Activated T-helper 2 cell treated with anti-CD3 and anti-CD28 coated beads, Interferon-gamma antibody, Interleukin-2, Interleukin-4, amounts not matched to agents 10 μg/mL and 5 μg/mL and 100 μg/mL, durations not matched to agents 14 hours and 24 hours and 36 hours (primary cell): ENCODE measurements around the gene RBM39. TPM values are rescaled to one million over a fixed set of nuclear protein-coding genes. Genes with fewer than 3 reads are reported as not detected.
"Not testable (repeated sequence)": the region's sequence is repeated elsewhere in the genome, so short reads cannot be mapped to it uniquely, and the experiment has no call there.

Experiments used
- DNase-seq: peaks from one replicate; pipeline ENCODE4 v3.0.0; 2021; ENCODE audit warnings: low spot score
- H3K27ac Mint-ChIP-seq: one replicate; pipeline ENCODE4 v1.8.0; 2021; ENCODE audit warnings: mixed read lengths
- H3K27me3 Mint-ChIP-seq: one replicate; pipeline ENCODE4 v1.8.0; 2021; ENCODE audit warnings: low read depth, mixed read lengths
- H3K36me3 Mint-ChIP-seq: one replicate; pipeline ENCODE4 v1.8.0; 2021; ENCODE audit warnings: low read depth, mixed read lengths
- H3K4me1 Mint-ChIP-seq: one replicate; pipeline ENCODE4 v1.8.0; 2021; ENCODE audit warnings: low read depth, mixed read lengths
- H3K4me3 Mint-ChIP-seq: one replicate; pipeline ENCODE4 v1.8.0; 2021; ENCODE audit warnings: low read depth, mild to moderate bottlenecking, moderate library complexity, mixed read lengths
- H3K9me3 Mint-ChIP-seq: one replicate; pipeline ENCODE4 v1.8.0; 2021; ENCODE audit warnings: mixed read lengths
- intact Hi-C: fragments of 100-400 bp; cut with micrococcal nuclease; formaldehyde crosslinking; loops from one replicate; pipeline ENCODE4 v1.15.1; 2023
- total RNA-seq: library from RNA; stranded (reverse); gene quantifications from 2 replicates; pipeline ENCODE4 v1.2.3, GENCODE V29; 2022

The RBM39 gene
- total RNA-seq, 1 donor from 2014 or later = 358 TPM

DNA sequence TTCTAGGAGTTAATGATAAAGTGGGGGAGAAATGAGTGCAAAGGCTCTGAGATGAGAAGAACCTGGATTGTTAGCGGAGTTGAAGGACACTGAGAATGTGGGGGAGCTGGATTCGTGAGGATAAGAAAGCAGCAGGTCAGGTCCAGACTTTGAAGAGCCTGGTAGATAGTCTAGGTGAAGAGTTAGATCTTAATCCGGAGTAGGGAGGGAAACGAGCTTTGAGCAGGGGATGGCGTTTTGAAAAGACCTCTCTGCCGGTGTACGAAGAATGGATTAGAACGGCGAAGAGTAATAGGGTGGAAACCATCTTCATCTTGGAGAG is 29.3 kb upstream of the RBM39 start:
- H3K9me3 Mint-ChIP-seq = peaks cover 7% of the 10 kb centered on the region
- H3K27ac Mint-ChIP-seq = peak overlapping the region; percentile 86
- peak overlapping the region; percentile 68 for H3K4me3 Mint-ChIP-seq
- no peaks in the 10 kb centered on the region for H3K27me3 Mint-ChIP-seq
- H3K36me3 Mint-ChIP-seq = peaks cover 25% of the 10 kb centered on the region
- peaks cover 41% of the 10 kb centered on the region for H3K4me1 Mint-ChIP-seq
- DNase-seq = no peak
- intact Hi-C loops = loop anchor here (1.0 to 10.0 kb wide), 4 partner anchors 29 to 1777 kb away; partner anchors contain the start of genes RALY, RBM39, SCAND1 and SPAG4

DNA sequence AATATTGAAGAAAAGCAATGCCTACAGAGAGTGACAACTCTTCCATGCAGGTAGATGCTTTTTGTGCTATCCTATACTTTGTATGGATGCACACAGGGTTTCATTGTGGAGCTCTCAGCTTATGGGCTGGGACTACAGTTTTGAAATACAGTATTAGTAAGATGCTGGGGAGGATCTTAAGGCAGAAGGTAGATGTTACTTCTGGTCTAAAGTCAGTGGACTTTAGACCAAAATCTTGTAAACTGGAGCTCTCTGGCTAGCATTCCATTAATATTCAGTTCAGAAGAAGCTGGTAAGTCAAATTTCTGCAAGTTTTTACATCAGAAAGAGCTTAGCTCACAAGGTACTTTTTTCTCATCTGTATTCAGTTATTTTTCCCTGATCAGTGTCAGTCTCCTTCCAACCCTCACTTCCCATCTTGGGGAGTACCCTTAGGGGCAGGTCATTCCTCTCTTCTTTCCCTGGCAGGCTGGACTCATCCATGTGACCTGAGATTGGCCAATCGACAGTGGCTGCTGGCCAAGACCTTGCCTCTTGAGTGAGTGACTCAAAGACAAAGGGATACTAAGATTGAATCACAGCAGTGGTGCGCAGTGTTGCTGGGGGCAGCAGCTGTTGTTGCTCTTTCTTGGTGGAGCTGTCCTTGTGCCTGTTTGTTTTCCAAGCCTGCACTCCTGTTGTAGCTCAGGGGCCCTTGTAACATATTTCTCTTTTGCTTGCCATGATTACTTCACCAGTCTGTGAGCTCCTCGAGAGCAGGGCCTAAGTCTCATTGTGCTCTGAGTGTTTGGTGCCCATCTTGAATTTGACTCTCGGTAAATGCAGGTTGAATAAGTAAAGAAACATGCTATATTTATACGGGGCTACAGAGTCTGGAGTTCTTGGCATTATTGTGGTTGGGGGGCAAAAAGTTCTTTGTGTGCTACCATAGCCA is 26.9 kb upstream of the RBM39 start:
- intact Hi-C loops = no loop called here
- peaks cover 14% of the 10 kb centered on the region for H3K36me3 Mint-ChIP-seq

DNA sequence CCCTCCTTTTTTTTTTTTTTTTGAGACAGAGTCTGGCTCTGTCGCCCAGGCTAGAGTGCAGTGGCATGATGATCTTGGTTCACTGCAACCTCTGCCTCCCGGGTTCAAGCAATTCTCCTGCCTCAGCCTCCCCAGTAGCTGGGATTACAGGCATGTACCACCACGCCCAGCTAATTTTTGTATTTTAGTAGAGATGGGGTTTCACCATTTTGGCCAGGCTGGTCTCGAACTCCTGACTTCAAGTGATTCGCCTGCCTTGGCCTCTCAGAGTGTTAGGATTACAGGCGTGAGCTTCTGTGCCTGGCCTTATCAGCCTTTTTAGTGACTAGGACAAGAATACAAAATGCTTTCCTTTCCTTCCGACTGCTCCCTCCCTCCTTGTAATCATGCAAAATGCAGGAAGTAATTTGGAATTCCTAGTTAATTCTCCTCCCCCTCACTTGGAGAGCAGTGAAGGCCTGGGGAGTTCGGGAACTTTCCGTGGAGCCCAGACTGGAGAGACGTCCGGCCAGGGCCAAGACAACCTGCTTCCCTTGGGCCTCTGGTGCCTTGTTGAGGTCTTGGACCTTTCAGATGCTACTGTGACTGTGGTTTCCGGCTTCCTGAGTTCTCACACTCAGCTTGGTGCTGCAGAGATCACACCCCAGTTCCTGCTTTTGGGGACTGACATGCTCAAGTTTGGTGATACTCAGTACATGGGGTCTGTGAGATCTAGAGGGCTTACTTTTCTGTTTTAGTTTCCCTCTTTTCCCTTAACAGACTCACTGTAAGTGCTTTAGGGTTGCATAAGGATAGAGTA is 25.8 kb upstream of the RBM39 start:
- Mint-ChIP-seq H3K27ac (peak overlapping the region; percentile 99), H3K27me3 (no peaks in the 10 kb centered on the region), H3K36me3 (peaks cover 4% of the 10 kb centered on the region), H3K4me3 (peak overlapping the region; percentile 79), H3K9me3 (peaks cover 7% of the 10 kb centered on the region), H3K4me1 (peaks cover 25% of the 10 kb centered on the region)
- intact Hi-C loops = no loop called here
- DNase-seq = peak; percentile 67

More for the DNA sequence above, 26.9 kb upstream of the RBM39 start:
- H3K27ac Mint-ChIP-seq = peak overlapping the region; percentile 99
- peaks cover 7% of the 10 kb centered on the region for H3K9me3 Mint-ChIP-seq
- no peaks in the 10 kb centered on the region for H3K27me3 Mint-ChIP-seq
- peaks cover 35% of the 10 kb centered on the region for H3K4me1 Mint-ChIP-seq
- H3K4me3 Mint-ChIP-seq = peak overlapping the region; percentile 9
- peak; percentile 21 for DNase-seq

DNA sequence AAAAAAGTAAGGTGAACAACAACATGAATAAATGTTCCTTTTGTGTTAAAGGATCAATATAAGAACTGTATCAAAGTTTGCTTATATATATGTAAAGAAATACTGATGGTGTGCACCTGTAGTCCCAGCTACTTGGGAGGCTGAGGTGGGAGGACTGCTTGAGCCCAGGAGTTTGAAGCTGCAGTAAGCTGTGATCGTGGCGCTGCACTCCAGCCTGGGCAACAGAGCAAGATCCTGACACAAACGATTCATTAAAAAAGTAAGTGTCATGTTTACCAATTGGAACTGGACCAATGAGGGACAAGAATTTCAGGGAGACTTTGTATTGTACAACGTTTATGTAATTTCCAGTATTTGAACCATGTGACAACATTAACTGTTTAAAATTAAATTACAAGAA is 24.8 kb upstream of the RBM39 start:
- H3K27ac Mint-ChIP-seq = peak overlapping the region; percentile 68
- no peak for DNase-seq
- H3K36me3 Mint-ChIP-seq = peaks cover 4% of the 10 kb centered on the region
- intact Hi-C loops = no loop called here
- H3K4me3 Mint-ChIP-seq = no peak overlapping the region
- H3K27me3 Mint-ChIP-seq = no peaks in the 10 kb centered on the region
- peaks cover 7% of the 10 kb centered on the region for H3K9me3 Mint-ChIP-seq
- H3K4me1 Mint-ChIP-seq = peaks cover 25% of the 10 kb centered on the region

DNA sequence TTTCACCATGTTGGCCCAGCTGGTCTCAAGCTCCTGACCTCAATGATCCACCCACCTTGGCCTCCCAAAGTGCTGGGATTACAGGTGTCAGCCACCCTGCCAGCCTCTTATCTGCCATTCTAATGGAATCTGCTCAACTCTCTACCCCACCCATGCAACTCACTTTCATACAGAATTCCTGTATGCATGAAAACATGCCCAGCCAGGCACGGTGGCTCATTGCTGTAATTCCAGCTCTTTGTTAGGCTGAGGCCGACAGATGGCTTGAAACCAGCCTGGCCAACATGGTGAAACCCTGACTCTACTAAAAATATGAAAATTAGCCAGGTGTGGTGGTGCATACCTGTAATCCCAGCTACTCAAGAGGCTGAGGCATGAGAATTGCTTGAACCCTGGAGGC is 22.9 kb upstream of the RBM39 start:
- DNase-seq, H3K27me3 Mint-ChIP-seq, intact Hi-C loops, H3K27ac Mint-ChIP-seq, H3K4me3 Mint-ChIP-seq, H3K36me3 Mint-ChIP-seq, H3K9me3 Mint-ChIP-seq: not testable (repeated sequence)
- peaks cover 18% of the 10 kb centered on the region for H3K4me1 Mint-ChIP-seq

DNA sequence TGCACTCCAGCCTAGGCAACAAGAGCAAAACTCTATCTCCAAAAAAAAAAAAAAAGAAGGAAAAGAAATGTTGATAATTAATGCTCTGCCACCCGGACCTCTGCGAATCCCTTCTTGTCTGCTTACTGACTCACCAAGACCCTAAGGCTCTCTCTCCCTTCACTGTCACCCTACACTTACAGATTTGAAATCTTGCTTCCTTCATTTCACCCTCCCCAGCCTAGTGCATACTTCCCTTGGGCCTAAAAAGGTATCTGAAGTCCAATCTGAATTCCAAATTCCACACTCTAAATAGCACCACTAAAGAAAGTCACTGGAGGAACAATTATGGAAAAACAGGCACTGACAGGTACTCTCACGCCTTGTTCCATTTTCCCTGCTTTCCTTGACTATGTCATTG is 20.4 kb upstream of the RBM39 start:
- H3K27ac Mint-ChIP-seq = no peak overlapping the region
- no peak for DNase-seq
- no peaks in the 10 kb centered on the region for H3K36me3 Mint-ChIP-seq
- intact Hi-C loops = no loop called here
- H3K4me3 Mint-ChIP-seq = no peak overlapping the region
- no peaks in the 10 kb centered on the region for H3K4me1 Mint-ChIP-seq
- H3K27me3 Mint-ChIP-seq = no peaks in the 10 kb centered on the region
- no peaks in the 10 kb centered on the region for H3K9me3 Mint-ChIP-seq

DNA sequence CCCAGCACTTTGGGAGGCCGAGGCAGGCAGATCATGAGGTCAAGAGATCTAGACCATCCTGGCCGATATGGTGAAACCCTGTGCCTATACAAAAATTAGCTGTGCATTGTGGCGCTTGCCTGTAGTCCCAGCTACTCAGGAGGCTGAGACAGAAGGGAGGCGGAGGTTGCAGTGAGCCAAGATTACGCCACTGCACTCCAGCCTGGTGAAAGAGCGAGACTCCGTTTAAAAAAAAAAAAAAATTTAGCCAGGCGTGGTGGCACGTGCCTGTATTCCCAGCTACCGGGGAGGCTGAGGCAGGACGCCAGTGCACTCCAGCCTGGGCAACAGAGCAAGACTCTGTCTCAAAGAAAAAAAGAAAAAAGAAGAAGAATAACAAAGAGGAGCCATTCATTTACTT is 19.5 kb upstream of the RBM39 start:
- H3K4me1 Mint-ChIP-seq, H3K27me3 Mint-ChIP-seq, H3K4me3 Mint-ChIP-seq, intact Hi-C loops, H3K27ac Mint-ChIP-seq, H3K36me3 Mint-ChIP-seq, H3K9me3 Mint-ChIP-seq, DNase-seq: not testable (repeated sequence)

DNA sequence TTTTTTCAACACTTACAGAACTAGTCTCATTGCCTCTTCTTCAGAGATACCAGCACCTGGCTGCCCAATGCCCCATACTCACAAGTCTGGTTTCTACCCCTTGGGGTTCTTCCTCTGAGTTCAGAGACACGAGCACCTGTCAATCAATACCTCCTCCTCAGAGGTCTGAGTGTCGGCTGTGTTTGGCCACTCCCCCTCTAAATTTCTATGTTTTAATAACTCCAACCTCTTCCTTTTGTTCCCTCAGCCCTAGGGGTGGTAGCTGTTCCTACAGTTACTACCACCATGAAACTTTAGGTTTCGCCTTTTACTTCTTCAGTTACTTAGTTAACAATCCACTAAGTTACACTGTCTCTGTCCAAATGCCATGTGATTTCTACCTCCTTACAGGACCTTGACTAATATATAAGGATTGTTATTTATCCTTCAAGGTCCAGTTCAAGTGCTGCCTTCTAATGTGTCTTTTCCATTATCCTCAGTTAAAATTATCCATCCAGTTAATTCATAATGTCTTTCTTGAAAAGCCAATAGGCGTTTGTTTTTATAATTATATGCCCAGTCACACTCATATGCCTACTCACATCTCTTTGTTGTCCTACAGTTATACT is 15.1 kb upstream of the RBM39 start:
- Mint-ChIP-seq H3K4me1 (peaks cover 3% of the 10 kb centered on the region), H3K27me3 (peaks cover 6% of the 10 kb centered on the region), H3K36me3 (no peaks in the 10 kb centered on the region), H3K9me3 (no peaks in the 10 kb centered on the region), H3K27ac (no peak overlapping the region), H3K4me3 (no peak overlapping the region)
- DNase-seq = no peak
- intact Hi-C loops = no loop called here

DNA sequence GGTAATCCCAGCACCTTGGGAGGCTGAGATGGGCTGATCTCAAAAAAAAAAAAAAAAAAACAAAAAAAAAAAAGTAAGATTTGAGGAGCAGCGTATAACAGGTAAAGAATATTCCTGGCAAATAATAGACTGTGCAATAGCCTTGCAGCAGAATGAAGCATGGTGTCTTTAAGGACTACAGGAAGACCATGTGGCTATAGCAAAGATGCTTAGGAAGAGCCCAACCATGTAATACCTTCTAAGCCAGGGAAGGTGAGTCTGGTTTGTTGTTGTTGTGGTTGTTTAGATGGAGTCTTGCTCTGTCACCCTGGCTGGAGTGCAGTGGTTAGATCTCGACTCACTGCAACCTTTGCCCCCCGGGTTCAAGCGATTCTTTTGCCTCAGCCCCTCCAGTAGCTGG is 14.3 kb upstream of the RBM39 start:
- Mint-ChIP-seq H3K27ac (no peak overlapping the region), H3K36me3 (no peaks in the 10 kb centered on the region), H3K9me3 (no peaks in the 10 kb centered on the region), H3K27me3 (peaks cover 6% of the 10 kb centered on the region), H3K4me1 (peaks cover 3% of the 10 kb centered on the region), H3K4me3 (no peak overlapping the region)
- intact Hi-C loops = no loop called here
- DNase-seq = no peak

DNA sequence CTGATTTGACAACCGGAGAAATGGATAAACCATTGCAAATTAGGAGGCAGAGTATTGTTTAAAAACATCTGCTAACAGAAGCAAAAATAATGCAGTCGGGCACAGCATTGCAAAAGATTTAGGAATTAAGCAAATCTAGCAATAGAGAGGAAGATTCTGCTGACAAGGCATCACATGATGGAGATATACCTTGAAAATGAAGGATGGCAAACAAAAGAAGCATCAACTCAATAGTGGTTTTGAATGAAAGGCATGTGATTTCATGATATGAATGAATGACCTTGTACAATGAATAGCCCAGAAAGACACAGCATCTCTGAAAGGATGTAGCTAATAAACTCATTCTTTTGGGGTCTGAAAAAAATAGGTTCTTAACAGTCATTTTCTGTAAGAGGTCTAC is 8.6 kb upstream of the RBM39 start:
- DNase-seq = no peak
- H3K27me3 Mint-ChIP-seq = peaks cover 8% of the 10 kb centered on the region
- no peaks in the 10 kb centered on the region for H3K4me1 Mint-ChIP-seq
- H3K36me3 Mint-ChIP-seq = no peaks in the 10 kb centered on the region
- intact Hi-C loops = no loop called here
- H3K4me3 Mint-ChIP-seq = no peak overlapping the region
- no peaks in the 10 kb centered on the region for H3K9me3 Mint-ChIP-seq
- H3K27ac Mint-ChIP-seq = no peak overlapping the region

DNA sequence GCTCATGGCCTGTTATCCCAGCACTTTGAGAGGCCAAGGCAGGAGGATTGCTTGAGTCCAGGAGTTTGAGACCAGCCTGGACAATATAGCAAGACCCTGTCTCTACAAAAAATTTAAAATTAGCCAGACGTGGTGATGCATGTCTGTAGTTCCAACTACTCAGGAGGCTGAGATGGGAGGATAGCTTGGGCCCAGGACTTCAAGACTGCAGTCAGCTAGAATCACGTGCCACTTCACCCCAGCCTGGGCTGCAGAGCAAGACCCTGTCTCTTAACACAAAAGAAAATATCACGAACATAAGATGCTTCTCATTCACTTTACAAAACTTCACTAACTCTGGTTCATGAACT is 2.4 kb upstream of the RBM39 start:
- H3K27me3 Mint-ChIP-seq = not testable (repeated sequence)

DNA sequence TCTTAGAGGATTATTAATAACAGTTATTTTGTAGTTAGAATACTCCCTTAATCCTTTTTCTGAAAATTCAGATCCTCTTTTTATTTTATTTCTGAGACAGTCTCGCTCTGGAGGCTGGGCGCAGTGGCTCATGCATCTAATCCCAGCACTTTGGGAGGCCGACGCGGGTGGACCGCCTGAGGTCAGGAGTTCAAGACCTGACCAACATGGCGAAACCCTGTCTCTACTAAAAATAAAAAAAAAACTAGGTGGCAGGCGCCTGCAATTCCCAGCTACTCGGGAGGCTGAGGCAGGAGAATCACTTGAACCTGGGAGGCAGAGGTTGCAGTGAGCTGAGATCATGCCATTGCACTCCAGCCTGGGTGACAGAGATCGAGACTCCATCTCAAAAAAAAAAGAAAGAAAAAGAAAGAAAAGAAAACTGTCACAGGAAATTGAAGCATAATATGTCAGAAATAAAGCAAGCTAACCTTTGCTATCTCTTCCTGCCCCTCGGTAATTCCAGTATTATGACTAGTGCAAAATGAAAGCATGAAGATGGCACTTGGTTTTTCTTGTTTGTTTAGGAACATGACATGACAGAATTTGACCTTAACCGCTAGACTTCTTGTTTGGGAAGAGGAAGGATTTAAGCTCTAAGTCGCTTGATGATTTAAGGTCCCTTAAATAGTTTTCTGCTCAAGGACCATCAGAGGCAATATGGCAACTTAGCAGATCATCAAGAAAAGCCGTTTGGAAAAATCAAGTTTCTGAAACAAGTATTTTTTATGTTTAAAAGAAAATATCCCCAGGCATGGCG is 1.8 kb upstream of the RBM39 start:
- Mint-ChIP-seq H3K4me1 (peaks cover 25% of the 10 kb centered on the region), H3K27ac (peak overlapping the region; percentile 99), H3K27me3 (no peaks in the 10 kb centered on the region), H3K4me3 (peak overlapping the region; percentile 97), H3K36me3 (peaks cover 28% of the 10 kb centered on the region), H3K9me3 (no peaks in the 10 kb centered on the region)
- no peak for DNase-seq
- intact Hi-C loops = loop anchor here (2.0 to 5.0 kb wide), 4 partner anchors 45 to 652 kb away; partner anchors contain the start of genes CEP250, NFS1, ROMO1 and TRPC4AP

More for the DNA sequence above, 2.4 kb upstream of the RBM39 start:
- Mint-ChIP-seq H3K27ac (peak overlapping the region; percentile 99), H3K4me1 (peaks cover 22% of the 10 kb centered on the region), H3K36me3 (peaks cover 23% of the 10 kb centered on the region), H3K4me3 (peak overlapping the region; percentile 97)
- not testable (repeated sequence) for DNase-seq, H3K9me3 Mint-ChIP-seq
- intact Hi-C loops = loop anchor here (5.0 kb wide), 2 partner anchors 138 to 652 kb away; partner anchors contain the start of gene TRPC4AP
